ENCODE measurements around the gene CCDC33.

CCDC33 gene

GRCh38 chr15:74193905-74194304 is 42.2 kb upstream of the CCDC33 start:
- Histone ChIP-seq H2AFZ (no peak overlapping the region), H3K9ac (no peak overlapping the region), H3K27me3 (ENCODE audit: control insufficient read depth, insufficient read depth, low read length) (no peaks in the 10 kb centered on the region), H3K36me3 (ENCODE audit: control insufficient read depth, insufficient read depth, low read length) (no peaks in the 10 kb centered on the region), H3K9me3 (ENCODE audit: control insufficient read depth, low read length) (no peaks in the 10 kb centered on the region), H3K4me3 (ENCODE audit: low read depth, low read length) (no peak overlapping the region), H3K4me2 (ENCODE audit: low read length) (no peak overlapping the region), H3K79me2 (no peaks in the 10 kb centered on the region), H3K27ac (no peak overlapping the region), H3K4me1 (no peaks in the 10 kb centered on the region)
- TF ChIP-seq, protein P1, sequence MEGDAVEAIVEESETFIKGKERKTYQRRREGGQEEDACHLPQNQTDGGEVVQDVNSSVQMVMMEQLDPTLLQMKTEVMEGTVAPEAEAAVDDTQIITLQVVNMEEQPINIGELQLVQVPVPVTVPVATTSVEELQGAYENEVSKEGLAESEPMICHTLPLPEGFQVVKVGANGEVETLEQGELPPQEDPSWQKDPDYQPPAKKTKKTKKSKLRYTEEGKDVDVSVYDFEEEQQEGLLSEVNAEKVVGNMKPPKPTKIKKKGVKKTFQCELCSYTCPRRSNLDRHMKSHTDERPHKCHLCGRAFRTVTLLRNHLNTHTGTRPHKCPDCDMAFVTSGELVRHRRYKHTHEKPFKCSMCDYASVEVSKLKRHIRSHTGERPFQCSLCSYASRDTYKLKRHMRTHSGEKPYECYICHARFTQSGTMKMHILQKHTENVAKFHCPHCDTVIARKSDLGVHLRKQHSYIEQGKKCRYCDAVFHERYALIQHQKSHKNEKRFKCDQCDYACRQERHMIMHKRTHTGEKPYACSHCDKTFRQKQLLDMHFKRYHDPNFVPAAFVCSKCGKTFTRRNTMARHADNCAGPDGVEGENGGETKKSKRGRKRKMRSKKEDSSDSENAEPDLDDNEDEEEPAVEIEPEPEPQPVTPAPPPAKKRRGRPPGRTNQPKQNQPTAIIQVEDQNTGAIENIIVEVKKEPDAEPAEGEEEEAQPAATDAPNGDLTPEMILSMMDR (IDR thresholded peaks at IDR 0.05) = no peak

DNA sequence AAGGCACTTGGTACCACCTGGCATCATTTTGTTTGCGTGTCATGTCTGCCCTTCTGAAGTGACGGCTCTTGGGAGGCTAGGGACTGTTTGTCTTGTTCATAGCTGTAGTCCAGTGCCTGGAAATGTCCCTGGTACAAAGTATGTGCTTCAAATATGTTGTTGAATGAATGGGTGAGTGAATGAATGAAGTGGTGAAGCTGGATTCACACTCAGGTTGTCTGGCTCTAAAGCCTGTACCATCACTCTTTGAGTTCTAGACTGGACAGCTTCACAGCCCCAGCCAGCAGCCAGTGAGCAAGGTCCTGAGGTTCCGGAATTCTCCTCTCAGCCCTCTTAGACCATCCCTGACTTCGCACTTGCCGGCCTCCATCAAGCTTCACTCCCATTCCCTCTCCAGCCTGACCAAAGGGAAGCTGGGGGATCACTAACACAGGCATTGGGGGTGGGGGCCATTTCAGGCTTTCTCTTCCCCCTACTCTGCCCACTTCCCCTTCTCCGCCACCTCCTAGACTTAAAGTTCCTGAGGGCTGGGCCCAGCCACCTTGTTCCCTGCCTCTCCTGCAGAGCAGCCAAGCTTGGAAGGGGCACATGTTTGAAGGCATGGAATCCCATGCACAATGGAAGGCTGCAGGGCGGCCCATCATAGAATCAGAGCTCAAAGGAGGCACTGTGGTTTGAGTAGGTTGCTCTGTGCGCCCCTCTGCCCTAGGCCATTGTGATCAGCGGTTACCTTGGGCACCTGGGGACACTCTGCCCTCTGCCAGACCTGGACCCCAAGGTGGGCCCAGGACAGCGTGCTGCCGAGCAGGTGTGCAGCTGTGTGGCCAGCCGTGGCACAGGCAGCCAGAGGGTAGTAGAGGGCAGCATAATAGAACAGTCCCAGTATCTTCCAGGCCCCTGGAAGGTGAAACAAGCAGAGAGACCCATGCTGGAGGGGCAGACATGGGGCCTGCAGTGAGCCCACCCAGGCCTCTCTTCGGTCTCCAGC is 41.3 kb upstream of the CCDC33 start:
- H3K79me2 ChIP-seq = no peaks in the 10 kb centered on the region
- H3K4me3 ChIP-seq (ENCODE audit: low read depth, low read length) = no peak overlapping the region
- H3K36me3 ChIP-seq (ENCODE audit: control insufficient read depth, insufficient read depth, low read length) = no peaks in the 10 kb centered on the region
- no peak overlapping the region for H3K4me2 ChIP-seq (ENCODE audit: low read length)
- no peak overlapping the region for H3K27ac ChIP-seq
- no peak overlapping the region for H2AFZ ChIP-seq
- no peak overlapping the region for H3K9ac ChIP-seq
- no peaks in the 10 kb centered on the region for H3K27me3 ChIP-seq (ENCODE audit: control insufficient read depth, insufficient read depth, low read length)
- H3K4me1 ChIP-seq = no peaks in the 10 kb centered on the region
- H3K9me3 ChIP-seq (ENCODE audit: control insufficient read depth, low read length) = no peaks in the 10 kb centered on the region
- TF ChIP-seq, protein P1 (IDR thresholded peaks at IDR 0.05) = no peak

DNA sequence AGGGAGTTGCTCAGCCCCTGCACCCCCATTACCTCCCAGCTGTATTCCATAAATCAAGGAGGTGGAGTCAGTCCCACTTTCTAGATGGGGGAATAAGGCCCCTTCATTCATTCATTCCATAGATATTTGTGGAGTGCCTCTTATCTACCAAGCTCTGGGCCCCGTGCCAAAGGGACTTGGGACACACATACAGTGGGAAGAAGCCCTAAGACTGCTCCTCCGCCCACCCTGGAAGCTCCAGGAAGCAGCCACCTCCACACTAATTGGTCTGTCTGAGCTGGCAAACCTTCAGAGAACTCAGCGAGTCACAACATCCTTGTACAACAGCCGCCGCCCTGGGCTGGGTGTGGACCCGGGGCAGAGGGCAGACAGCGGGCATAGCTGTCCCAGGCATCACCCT is 40.0 kb upstream of the CCDC33 start:
- no peak overlapping the region for H3K9ac ChIP-seq
- H3K4me2 ChIP-seq (ENCODE audit: low read length) = no peak overlapping the region
- no peaks in the 10 kb centered on the region for H3K9me3 ChIP-seq (ENCODE audit: control insufficient read depth, low read length)
- no peaks in the 10 kb centered on the region for H3K27me3 ChIP-seq (ENCODE audit: control insufficient read depth, insufficient read depth, low read length)
- H3K4me3 ChIP-seq (ENCODE audit: low read depth, low read length) = no peak overlapping the region
- TF ChIP-seq, protein P1 (IDR thresholded peaks at IDR 0.05) = no peak
- no peaks in the 10 kb centered on the region for H3K79me2 ChIP-seq
- no peak overlapping the region for H3K27ac ChIP-seq
- H3K4me1 ChIP-seq = no peaks in the 10 kb centered on the region
- no peak overlapping the region for H2AFZ ChIP-seq
- no peaks in the 10 kb centered on the region for H3K36me3 ChIP-seq (ENCODE audit: control insufficient read depth, insufficient read depth, low read length)

- H3K36me3 ChIP-seq (ENCODE audit: control insufficient read depth, insufficient read depth, low read length) = no peaks in the 10 kb centered on the region
- no peaks in the 10 kb centered on the region for H3K9me3 ChIP-seq (ENCODE audit: control insufficient read depth, low read length)
- H3K4me3 ChIP-seq (ENCODE audit: low read depth, low read length) = no peak overlapping the region
- H3K4me2 ChIP-seq (ENCODE audit: low read length) = no peak overlapping the region
- no peaks in the 10 kb centered on the region for H3K27me3 ChIP-seq (ENCODE audit: control insufficient read depth, insufficient read depth, low read length)
- TF ChIP-seq, protein P1 (IDR thresholded peaks at IDR 0.05) = no peak
- no peaks in the 10 kb centered on the region for H3K4me1 ChIP-seq
- no peak overlapping the region for H3K27ac ChIP-seq
- H3K79me2 ChIP-seq = no peaks in the 10 kb centered on the region
- H3K9ac ChIP-seq = no peak overlapping the region
- H2AFZ ChIP-seq = no peak overlapping the region
Measured at GRCh38 chr15:74197176-74197965, 38.8 kb upstream of the CCDC33 start.

Data from parathyroid adenoma (tissue), 2 donors.